Memory B cell (primary cell): ENCODE measurements around the gene ARHGAP27.

Experiments used
- ATAC-seq: fragments of 150-1000 bp; cut with Tn5 transposase; 2 replicates; pipeline ENCODE4 v1.10.0; 2021; ENCODE audit warnings: low read depth, mild to moderate bottlenecking, moderate library complexity
- DNase-seq, 2 donors: peaks; one replicate each; pipeline ENCODE4 v3.0.0; 2022; ENCODE audit warnings: low spot score in 2 of 2
- H3K27ac Mint-ChIP-seq: one replicate; pipeline ENCODE4 v1.8.0; 2022; ENCODE audit warnings: mild to moderate bottlenecking, moderate library complexity, mixed read lengths
- H3K27me3 Mint-ChIP-seq: one replicate; pipeline ENCODE4 v1.8.0; 2022; ENCODE audit warnings: mixed read lengths
- H3K36me3 Mint-ChIP-seq: one replicate; pipeline ENCODE4 v1.8.0; 2022; ENCODE audit warnings: mild to moderate bottlenecking, mixed read lengths
- H3K4me1 Mint-ChIP-seq: one replicate; pipeline ENCODE4 v1.8.0; 2022; ENCODE audit warnings: mixed read lengths
- H3K4me3 Mint-ChIP-seq: one replicate; pipeline ENCODE4 v1.8.0; 2022; ENCODE audit warnings: mild to moderate bottlenecking, moderate library complexity, mixed read lengths
- H3K9me3 Mint-ChIP-seq: one replicate; pipeline ENCODE4 v1.8.0; 2022; ENCODE audit warnings: mixed read lengths

The ARHGAP27 gene

DNA sequence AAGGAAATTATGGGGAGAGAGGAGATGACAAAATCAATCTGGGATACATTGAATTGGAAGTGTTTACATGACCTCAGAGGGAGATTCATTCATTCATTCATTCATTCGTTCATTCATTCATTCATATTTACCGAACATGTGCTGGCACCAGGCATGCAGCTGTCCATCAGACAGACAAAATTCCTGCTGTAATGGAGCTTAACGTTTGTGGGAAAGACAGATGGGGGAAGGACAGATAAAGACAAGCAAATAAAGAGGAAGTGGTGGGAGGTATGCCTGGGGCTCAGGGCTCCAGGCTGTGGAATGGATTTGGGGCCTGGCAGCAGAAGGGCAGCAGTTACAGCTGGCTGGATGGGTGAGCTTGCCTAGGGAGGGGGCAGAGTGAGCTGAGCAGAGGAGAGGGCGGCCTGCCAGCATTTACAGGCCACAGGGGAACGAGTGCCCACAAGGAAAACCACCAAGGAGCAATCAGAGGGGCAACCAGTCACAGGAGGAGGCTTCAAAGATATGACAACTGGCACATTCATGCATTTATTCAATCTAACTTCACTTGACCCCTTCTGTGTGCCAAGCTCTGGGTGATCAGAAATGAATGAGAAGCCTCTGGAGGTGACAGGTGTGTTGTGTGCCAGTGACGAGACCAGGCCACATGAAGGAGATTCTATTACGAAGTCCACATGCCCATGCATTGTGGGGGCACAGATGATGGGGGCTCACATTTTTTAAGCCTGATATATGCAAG is 48.5 kb downstream of the ARHGAP27 start:
- no peak for DNase-seq
- Mint-ChIP-seq H3K4me1 (peaks cover 24% of the 10 kb centered on the region), H3K36me3 (no peaks in the 10 kb centered on the region), H3K4me3 (no peak overlapping the region), H3K27ac (no peak overlapping the region), H3K9me3 (no peaks in the 10 kb centered on the region), H3K27me3 (peaks cover 23% of the 10 kb centered on the region)
- ATAC-seq, result no peak

DNA sequence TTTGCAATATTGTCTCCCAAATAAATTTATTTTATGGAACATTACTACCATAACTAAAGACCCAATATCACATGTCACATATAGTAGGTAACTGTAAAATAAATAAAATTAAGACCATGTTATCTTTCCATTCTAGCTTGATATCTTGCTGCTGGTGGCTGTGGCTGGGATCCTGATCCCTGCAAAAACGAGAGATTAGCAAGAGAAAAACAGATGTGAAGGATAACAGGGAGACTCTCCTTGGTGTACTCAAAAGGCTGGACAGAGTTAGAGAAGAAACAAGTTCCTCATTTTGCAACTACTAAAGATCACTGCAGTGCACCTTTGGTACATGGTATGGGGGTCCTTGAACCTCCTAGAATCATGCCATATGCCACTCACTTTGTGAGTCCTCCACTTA is 49.7 kb downstream of the ARHGAP27 start:
- Mint-ChIP-seq H3K4me3 (no peak overlapping the region), H3K4me1 (peaks cover 22% of the 10 kb centered on the region), H3K27me3 (peaks cover 18% of the 10 kb centered on the region), H3K27ac (no peak overlapping the region), H3K36me3 (no peaks in the 10 kb centered on the region), H3K9me3 (no peaks in the 10 kb centered on the region)
- DNase-seq (no peak), ATAC-seq (no peak)

DNA sequence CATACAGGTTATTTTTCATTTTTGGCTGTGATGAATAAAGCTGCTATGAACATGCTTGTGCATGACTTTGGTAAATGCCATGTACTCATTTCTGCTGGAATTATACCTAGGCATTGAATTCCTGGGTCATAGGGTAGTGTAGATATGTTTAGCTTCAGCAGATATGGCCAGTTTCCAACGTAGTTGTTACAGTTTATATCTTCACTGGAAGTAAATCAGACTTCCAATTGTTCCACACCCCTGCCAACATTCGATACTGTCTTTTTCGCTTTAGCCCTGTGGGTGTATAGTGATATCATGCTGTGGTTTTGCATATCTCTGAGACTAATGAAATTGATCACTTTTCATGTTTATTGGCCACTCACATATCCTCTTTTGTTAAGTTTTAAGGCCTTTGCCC is 50.4 kb downstream of the ARHGAP27 start:
- ATAC-seq, result no peak
- Mint-ChIP-seq H3K27ac (no peak overlapping the region), H3K4me3 (no peak overlapping the region), H3K36me3 (no peaks in the 10 kb centered on the region), H3K9me3 (no peaks in the 10 kb centered on the region), H3K27me3 (peaks cover 17% of the 10 kb centered on the region), H3K4me1 (peaks cover 22% of the 10 kb centered on the region)
- no peak for DNase-seq

DNA sequence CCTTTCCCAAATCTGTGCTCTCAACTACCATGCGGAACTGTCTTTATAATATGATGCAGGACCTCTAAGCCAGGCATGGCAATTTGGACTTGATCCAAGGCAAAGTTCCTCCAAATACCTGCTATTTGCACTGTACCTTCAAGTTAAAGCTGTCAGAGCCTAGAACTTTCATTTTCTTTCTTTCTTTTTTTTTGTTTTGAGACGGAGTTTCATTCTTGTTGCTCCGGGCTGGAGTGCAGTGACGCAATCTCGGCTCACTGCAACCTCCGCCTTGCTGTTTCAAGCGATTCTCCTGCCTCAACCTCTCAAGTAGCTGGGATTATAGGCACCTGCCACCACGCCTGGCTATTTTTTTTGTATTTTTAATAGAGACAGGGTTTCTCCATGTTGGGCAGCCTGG is 51.7 kb downstream of the ARHGAP27 start:
- H3K27ac Mint-ChIP-seq, result no peak overlapping the region
- H3K4me3 Mint-ChIP-seq, result no peak overlapping the region
- ATAC-seq (no peak), DNase-seq (no peak)
- H3K4me1 Mint-ChIP-seq, result peaks cover 22% of the 10 kb centered on the region
- H3K27me3 Mint-ChIP-seq, result peaks cover 17% of the 10 kb centered on the region
- H3K36me3 Mint-ChIP-seq, result no peaks in the 10 kb centered on the region
- no peaks in the 10 kb centered on the region for H3K9me3 Mint-ChIP-seq

DNA sequence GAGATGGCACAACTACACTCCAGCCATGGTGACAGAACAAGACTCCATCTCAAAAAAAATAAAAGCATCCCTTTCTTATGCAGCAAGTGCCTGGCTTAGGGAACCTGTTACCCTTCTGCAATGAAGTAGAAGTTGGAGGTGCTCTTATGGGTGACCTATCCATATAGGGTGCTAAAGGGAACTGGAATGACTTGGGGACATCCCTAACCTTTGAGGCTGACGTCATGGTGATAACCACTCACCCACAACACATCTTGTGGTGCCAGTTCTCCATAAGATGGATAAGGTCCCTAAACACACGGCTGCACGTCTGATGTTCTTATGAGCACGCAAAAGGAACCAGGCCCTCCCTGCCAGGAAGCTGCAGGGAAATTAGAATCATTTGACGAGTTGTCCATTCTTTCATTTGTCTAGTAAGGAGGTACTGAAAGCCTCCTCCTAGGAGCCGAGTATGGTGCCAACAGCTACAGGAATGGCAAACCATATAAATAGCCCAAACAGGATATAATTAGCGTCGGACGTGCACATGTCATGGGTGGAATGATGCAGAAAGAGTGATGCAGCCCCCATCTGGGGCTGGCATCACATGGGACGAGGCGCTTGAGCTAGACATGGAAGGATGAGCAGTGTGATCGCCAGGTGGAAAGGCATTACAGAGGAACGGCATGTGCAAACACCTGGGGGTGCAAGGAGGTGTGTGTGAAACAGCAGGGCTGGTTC is 52.5 kb downstream of the ARHGAP27 start:
- no peak for DNase-seq
- Mint-ChIP-seq H3K27ac (no peak overlapping the region), H3K27me3 (peaks cover 17% of the 10 kb centered on the region), H3K4me3 (no peak overlapping the region), H3K36me3 (no peaks in the 10 kb centered on the region), H3K9me3 (no peaks in the 10 kb centered on the region), H3K4me1 (peaks cover 17% of the 10 kb centered on the region)
- ATAC-seq, result peak; percentile 78

DNA sequence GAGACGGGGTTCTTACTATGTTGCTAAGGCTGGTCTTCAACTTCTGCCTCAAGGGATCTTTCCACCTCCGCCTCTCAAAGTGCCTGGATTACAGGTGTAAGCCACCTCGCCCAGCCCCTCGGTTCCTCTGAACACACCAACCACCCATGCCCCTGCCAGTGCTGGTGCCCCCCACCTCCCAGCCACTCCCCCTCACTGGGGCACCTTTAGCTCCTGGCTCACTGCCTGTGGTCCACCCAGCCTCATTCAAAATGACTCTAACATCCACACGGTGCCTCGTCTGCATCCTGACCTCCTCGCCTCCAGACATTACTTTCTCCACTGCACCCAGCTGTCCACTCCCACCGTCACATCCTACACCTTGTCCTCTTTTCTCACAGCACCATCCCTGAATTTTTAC is 55.3 kb downstream of the ARHGAP27 start:
- Mint-ChIP-seq H3K4me3 (no peak overlapping the region), H3K36me3 (no peaks in the 10 kb centered on the region), H3K4me1 (peaks cover 16% of the 10 kb centered on the region), H3K9me3 (no peaks in the 10 kb centered on the region), H3K27ac (no peak overlapping the region), H3K27me3 (peaks cover 12% of the 10 kb centered on the region)
- no peak for DNase-seq
- no peak for ATAC-seq

DNA sequence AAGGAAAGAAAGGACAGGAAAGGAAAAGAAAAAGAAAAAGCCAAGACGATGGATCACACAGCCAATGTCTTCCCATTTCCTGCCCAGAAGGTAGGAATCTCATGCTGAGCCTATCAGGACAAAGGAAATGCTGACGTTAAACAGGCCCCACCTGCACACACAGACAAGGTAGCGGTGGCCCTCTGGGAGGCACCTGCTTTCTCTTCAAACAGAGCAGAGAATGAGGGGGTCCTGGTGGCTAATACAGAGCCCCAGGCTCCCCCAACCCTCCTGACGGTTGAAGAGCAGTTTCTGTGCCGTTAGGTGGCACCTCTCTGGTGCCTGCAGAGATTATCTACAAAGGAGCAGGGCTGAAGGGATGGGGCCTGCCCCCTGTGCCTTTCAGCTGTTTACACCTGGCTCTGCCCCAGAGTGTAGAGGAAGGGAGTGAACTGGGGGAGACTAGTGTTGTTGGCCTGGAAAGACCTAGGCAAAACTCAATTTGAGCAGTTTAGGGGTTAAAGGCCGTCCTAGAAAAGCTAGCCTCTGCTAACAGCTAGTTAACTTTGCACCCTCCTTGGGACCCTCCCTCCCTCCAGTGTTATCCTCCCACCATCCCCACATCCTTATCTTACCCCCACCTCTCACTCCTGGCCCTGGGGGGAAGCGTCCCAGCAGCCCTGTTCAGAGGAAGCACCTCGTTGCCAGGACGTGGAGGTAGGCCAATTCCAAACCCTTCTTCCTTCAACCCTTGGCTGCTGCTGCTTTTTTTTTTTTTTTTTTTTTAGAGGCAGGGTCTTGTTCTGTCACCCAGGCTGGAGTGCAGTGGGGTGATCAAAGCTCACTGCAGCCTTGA is 56.3 kb downstream of the ARHGAP27 start:
- no peak overlapping the region for H3K4me3 Mint-ChIP-seq
- peaks cover 16% of the 10 kb centered on the region for H3K27me3 Mint-ChIP-seq
- H3K27ac Mint-ChIP-seq, result no peak overlapping the region
- peaks cover 21% of the 10 kb centered on the region for H3K4me1 Mint-ChIP-seq
- no peak for DNase-seq
- ATAC-seq, result no peak
- H3K36me3 Mint-ChIP-seq, result no peaks in the 10 kb centered on the region
- no peaks in the 10 kb centered on the region for H3K9me3 Mint-ChIP-seq

DNA sequence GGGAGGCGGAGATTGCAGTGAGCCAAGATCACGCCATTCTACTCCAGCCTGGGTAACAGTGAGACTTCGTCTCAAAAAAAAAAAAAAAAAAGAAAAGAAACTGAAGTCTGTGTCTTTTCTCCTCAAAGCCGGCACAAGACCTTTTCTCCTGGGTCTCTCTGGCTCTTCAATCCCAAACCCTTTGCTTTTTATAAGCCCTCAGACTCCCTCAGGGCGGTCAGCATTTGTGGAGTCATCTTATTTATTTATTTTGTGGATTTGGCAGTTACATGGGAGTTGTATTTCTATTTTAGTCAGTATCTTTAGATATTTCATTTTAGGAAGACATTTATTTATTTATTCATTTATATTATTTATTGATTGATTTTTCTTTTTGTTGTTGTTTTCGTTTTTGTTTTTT is 58.2 kb downstream of the ARHGAP27 start:
- no peaks in the 10 kb centered on the region for H3K9me3 Mint-ChIP-seq
- no peak for DNase-seq
- no peaks in the 10 kb centered on the region for H3K36me3 Mint-ChIP-seq
- no peak overlapping the region for H3K4me3 Mint-ChIP-seq
- H3K27ac Mint-ChIP-seq, result no peak overlapping the region
- ATAC-seq, result no peak
- H3K27me3 Mint-ChIP-seq, result peaks cover 18% of the 10 kb centered on the region
- H3K4me1 Mint-ChIP-seq, result peaks cover 18% of the 10 kb centered on the region

DNA sequence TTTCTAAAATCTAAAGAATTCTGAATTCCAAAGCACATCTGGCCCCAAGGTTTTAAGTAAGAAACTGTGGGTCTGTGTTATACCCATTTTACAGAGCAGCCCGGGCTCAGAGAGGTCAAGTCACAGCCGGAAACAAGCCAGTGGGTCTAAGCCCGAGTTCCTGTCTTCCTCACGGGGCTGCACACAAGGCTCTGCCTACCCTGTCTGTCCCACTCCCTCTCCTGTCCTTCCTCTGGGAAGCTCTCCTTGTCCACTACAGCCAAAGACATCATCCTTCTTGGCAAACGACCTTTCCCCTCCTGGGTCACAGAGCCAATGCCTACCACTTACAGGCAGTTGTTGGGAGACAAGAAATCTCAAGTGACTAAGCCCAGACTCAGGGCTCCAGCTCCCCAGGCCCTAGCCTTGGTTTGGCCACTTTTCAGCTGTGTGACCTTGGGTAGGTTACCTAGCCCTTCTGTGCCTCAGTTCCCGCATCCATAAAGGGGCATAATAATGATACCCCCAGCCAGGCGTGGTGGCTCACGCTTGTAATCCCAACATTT is 60.3 kb downstream of the ARHGAP27 start:
- peaks cover 11% of the 10 kb centered on the region for H3K27me3 Mint-ChIP-seq
- no peak for ATAC-seq
- H3K9me3 Mint-ChIP-seq, result no peaks in the 10 kb centered on the region
- no peaks in the 10 kb centered on the region for H3K36me3 Mint-ChIP-seq
- DNase-seq, result no peak
- H3K4me1 Mint-ChIP-seq, result peaks cover 14% of the 10 kb centered on the region
- no peak overlapping the region for H3K4me3 Mint-ChIP-seq
- no peak overlapping the region for H3K27ac Mint-ChIP-seq

DNA sequence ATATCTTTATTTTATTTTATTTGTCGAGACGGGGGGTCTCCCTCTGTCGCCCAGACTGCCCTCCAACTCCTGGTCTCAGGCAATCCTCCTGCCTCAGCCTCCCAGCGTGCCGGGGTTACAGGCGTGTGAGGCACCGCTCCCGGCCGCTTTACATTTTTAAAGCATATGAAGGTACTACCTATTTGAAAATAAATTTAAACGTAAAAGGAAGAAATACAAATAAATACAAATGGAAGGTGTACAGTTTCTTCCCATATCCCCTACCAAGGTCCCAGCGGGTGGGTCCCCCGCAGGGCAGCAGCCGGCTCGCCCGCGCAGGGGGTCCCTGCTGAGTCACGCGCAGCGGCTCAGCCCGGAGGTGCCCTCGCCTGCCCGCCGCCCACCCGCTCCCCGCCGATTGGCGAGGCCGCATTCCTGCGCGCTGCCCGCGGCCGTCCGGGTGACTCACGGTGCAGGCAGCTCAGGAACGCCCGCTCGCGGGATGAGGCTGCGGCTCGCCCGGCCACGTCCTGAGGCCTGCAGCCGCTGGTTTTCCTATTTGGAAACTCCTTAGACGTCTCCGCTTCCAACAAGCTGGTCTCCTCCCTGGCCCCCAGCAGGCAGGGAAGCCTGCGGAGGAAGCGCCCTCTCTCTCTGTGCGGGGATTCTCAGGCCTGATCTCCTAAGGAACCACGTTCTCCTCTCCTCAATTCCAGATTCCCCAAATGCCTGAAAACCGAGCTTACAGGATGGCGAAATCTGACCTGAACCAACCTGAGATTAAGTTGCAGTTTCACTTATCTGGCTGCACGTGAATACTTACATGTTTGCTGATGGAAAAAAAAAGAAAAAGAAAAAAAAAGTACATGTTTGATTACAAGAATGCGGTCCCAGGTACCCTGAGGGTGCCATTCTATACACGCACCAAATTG is 61.0 kb downstream of the ARHGAP27 start:
- peaks cover 14% of the 10 kb centered on the region for H3K4me1 Mint-ChIP-seq
- no peaks in the 10 kb centered on the region for H3K9me3 Mint-ChIP-seq
- no peaks in the 10 kb centered on the region for H3K36me3 Mint-ChIP-seq
- peaks cover 14% of the 10 kb centered on the region for H3K27me3 Mint-ChIP-seq
- peak overlapping the region; percentile 69 for H3K4me3 Mint-ChIP-seq
- no peak overlapping the region for H3K27ac Mint-ChIP-seq
- ATAC-seq, result no peak
- DNase-seq, result no peak

DNA sequence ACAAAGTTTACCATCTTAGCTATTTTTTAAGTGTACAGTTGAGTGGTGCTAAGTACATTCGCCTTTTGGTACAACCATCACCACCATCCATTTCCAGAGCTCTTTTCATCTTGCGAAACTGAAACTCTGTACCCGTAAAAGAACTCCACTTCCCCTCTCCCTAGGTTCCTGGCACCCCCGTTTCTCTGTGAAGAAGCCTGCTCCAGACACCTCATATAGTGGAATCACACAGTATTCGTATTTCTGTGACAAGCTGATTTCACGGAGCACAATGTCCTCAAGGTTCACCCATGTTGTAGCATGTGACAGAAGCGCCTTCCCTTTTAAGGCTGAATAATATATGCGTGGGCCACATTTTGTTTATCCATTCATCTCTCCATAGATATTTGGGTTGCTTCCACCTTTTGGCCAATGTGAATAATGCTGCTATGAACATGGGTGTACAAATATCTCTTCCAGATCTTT is 61.7 kb downstream of the ARHGAP27 start:
- ATAC-seq, result no peak
- Mint-ChIP-seq H3K27me3 (peaks cover 15% of the 10 kb centered on the region), H3K4me1 (peaks cover 14% of the 10 kb centered on the region), H3K27ac (no peak overlapping the region), H3K9me3 (no peaks in the 10 kb centered on the region), H3K4me3 (no peak overlapping the region), H3K36me3 (no peaks in the 10 kb centered on the region)
- no peak for DNase-seq

DNA sequence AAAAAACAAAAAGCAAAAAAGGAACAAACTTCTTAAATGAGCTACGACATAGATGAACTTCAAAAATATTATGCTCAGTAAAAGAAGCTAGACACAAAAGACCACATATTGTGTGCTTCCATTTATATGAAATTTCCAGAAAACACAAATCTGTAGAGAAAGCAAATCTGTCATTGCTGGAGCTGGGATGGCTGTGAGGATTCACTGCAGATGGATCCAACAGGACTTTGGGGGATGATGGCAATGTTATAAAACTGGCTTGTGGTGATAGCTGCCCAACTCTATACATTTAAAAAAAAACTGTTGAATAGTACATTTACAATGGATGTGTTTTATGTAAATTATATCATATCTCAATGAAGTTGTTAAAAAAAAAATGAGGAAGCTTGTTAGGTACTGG is 63.2 kb downstream of the ARHGAP27 start:
- no peak for ATAC-seq
- no peaks in the 10 kb centered on the region for H3K9me3 Mint-ChIP-seq
- no peaks in the 10 kb centered on the region for H3K36me3 Mint-ChIP-seq
- peaks cover 21% of the 10 kb centered on the region for H3K27me3 Mint-ChIP-seq
- peaks cover 14% of the 10 kb centered on the region for H3K4me1 Mint-ChIP-seq
- no peak overlapping the region for H3K4me3 Mint-ChIP-seq
- H3K27ac Mint-ChIP-seq, result no peak overlapping the region
- DNase-seq, result no peak

DNA sequence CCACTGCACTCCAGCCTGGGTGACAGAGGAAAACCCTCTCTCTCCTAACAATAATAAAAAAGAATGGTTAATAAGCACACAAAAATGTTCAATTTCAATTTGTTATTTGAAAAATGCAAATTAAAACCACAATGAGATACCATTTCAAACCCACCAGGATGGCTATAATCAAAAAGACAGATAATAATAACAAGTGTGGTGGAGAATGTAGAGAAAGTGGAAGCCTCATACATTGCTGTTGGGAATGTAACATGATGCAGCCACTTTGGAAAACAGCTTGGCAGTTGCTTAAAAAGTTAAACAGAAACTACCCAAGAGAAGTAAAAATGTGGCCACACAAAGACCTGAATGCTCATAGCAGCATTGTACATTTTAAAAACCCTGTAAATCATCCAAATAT is 64.0 kb downstream of the ARHGAP27 start:
- peaks cover 22% of the 10 kb centered on the region for H3K27me3 Mint-ChIP-seq

More for the DNA sequence above, 64.0 kb downstream of the ARHGAP27 start:
- H3K4me3 Mint-ChIP-seq, result no peak overlapping the region
- DNase-seq, result no peak
- no peak overlapping the region for H3K27ac Mint-ChIP-seq
- peaks cover 9% of the 10 kb centered on the region for H3K4me1 Mint-ChIP-seq
- H3K9me3 Mint-ChIP-seq, result no peaks in the 10 kb centered on the region
- H3K36me3 Mint-ChIP-seq, result no peaks in the 10 kb centered on the region
- ATAC-seq, result no peak
